HG02840 (cell line): ENCODE measurements around the gene NUTM2A.
"Not testable (repeated sequence)": the region's sequence is repeated elsewhere in the genome, so short reads cannot be mapped to it uniquely, and the experiment has no call there.

Experiments used
- ATAC-seq: cut with Tn5 transposase; IDR thresholded peaks from one replicate; pipeline ENCODE4 v1.9.1; 2021; ENCODE audit warnings: mild to moderate bottlenecking, moderate library complexity, moderate number of reproducible peaks; ENCODE audit not compliant: unreplicated experiment, low FRiP score

The NUTM2A gene, protein sequence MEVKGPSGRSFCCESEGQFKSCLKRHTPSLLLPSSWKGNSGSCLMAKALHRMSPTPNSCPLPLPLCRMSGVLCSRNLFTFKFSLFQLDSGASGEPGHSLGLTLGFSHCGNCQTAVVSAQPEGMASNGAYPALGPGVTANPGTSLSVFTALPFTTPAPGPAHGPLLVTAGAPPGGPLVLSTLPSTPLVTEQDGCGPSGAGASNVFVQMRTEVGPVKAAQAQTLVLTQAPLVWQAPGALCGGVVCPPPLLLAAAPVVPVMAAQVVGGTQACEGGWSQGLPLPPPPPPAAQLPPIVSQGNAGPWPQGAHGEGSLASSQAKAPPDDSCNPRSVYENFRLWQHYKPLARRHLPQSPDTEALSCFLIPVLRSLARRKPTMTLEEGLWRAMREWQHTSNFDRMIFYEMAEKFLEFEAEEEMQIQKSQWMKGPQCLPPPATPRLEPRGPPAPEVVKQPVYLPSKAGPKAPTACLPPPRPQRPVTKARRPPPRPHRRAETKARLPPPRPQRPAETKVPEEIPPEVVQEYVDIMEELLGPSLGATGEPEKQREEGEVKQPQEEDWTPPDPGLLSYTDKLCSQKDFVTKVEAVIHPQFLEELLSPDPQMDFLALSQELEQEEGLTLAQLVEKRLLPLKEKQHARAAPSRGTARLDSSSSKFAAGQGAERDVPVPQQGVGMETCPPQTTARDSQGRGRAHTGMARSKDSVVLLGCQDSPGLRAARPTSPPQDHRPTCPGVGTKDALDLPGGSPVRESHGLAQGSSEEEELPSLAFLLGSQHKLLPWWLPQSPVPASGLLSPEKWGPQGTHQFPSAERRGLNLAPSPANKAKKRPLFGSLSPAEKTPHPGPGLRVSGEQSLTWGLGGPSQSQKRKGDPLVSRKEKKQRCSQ

DNA sequence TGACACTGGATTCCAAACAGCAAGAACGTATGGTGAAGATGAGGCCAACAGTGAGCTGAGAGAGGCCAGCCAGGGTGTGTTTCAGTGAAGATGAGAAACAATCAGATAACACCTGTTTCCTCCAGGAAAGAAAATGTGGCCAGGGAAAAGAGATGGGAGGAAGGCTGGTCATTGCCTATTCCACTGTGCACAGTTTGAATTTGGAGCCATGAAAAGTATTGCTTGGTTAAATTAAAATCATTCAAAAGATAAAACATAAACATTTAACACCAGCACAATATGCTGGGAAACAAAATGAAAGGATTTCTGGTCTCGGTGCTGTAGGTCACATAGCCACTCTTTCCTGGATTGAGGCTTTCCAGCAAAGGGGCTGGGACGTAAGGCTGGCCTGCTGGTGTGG, at the start of gene NUTM2A:
NUTM2A (plus strand) TSS at position 301 of the 400 bp plus-strand sequence. CDS start 383 bp downstream, outside the sequence.
- ATAC-seq: not testable (repeated sequence)

DNA sequence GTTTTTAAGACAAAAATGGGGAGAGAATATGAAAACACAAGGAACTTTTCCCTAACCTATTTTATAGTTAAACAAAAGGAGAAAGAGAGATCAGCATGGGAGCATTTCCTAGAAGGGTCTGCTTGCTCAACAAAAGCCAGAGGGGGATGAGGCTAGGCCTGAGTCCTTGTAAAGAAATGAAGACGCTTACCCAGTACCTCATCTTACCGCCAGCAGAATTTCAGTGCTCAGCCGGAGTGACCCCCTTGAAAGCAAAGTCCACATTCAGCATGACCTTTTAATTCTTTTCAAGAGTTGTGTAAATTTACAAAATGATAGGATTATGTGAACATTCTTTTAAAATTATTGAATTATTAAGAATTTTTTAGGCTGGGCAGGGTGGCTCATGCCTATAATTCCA, 47.7 kb upstream of the NUTM2A start:
- not testable (repeated sequence) for ATAC-seq

DNA sequence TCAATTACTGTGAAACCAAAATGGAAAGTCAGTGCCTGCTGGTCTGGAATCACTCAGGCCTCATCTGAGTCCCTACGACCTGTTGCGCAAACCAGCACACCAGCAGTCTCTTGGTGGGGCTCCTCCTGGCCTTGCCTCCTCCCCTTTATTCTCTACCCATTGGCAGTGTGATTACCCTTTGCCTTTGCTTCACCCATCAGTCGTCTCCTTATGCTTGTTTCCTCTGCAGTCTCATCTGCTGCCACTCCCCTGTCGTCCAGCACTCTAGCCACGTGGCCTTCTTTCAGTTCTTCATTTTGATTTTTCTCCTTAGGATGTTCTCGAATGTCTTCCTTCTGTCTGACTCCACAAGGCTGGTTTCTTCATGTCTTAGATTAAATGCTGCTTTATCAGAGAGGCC, 40.8 kb upstream of the NUTM2A start:
- not testable (repeated sequence) for ATAC-seq

DNA sequence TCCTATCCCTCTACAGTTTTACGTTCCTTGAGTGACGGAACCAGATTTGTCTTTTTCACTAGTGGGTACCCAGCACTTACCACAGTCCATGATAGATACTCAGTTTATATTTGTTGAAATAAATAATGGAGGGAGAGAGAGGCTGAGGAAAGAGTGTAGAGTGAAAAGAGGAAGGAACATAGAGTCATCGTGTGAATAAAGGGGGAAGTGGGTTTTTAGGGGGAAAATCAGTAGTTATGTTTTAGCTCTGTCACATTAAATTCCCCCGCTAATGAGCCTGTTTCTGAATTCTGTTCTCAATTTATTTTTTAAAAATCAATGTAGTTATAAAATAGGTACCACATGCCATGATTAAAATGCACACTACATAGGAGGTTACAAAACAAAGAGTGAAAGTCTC, 39.2 kb upstream of the NUTM2A start:
- ATAC-seq: not testable (repeated sequence)

DNA sequence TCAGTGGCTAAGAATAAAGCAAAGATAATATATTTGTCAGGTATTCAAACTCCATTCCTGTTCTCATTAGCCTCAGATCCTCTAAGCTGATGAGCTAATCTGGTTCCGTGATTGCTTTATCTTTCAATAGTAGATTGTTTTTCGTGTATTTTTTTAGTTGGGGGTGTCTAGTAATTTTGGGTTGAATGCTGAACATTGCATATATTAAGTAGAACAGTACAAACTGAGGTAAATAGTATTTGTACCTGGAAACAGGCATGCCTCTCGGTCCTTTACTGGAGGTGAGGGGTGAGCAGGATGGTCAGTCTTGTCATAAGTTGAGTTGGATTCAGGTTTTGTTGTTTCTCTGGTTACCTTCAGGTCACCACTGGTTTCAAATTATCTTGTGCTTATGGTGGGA, 37.7 kb upstream of the NUTM2A start:
- not testable (repeated sequence) for ATAC-seq

DNA sequence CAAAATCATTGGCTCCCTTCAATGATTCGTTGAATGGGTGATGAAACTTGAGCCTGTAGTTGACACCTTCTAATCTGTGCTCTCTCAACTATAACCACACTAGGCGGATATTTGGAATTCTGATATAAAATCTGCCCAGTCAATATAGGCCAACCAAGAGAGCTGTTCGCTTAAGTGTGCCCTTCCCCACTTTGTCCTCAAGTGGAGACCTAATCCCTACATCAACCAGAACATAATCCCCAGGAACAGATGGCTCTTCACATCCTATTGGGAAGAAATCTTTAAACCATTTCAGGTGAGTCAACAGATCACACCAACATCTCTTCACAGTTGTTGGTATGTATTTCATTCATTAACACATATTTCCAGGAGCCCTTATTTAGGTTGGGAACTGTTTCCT, 33.4 kb upstream of the NUTM2A start:
- not testable (repeated sequence) for ATAC-seq

DNA sequence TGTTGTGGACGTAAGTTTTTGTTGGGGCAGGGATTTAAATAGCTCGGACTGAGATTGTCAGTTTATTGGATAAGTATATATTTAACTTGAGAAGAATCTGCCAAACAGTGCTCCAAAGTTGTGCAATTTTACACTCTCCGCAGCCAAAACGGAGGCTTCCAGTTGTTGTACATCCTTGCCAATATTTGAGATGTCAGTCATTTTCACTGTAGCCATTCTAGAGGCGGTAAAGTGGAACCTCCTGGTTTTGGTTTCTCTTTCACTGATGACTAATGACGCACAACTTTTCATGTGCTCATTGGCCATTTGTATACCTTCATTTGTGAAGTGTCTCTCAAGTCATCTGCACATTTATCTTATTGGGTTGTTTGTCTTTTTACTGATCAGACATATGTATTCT, 24.3 kb upstream of the NUTM2A start:
- not testable (repeated sequence) for ATAC-seq

DNA sequence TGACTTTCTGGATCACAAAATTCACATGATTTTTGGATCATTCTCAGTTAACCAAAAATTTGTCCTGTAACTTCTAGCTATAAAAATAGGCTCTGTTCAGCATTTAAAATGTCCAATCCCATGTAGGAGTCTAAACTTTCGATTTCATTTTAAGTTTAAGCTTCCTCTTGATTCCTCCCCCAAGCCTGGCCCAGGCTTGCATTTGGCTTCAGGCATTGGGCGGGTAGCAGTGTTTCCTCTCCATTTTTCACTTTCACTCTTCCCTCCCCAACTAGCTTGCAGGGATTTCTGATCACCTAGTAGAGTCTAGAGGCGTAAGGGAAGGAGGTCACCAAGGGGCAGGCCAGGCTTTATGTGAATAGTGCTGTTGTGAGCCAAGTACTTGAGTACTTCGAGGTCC, 20.4 kb upstream of the NUTM2A start:
- not testable (repeated sequence) for ATAC-seq

DNA sequence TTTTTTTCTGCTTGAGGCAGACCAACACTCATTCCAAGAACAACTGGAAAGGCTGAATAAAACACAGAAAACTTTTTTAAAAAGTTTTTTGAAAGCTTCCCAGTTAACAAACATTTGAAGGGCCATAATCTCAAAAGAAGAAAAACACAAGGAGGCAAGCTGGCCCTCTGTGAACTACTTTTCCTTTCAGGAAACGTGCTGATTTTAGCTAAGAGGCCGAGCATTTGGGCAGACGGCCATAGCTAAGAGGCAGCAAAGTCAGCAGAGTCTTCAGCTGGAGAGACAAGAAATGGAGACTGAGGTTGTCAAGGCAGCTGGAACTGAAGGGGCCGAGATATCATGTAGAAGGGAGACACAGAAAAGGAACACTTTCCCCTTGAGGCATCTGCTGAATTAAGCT, 18.3 kb upstream of the NUTM2A start:
- not testable (repeated sequence) for ATAC-seq

DNA sequence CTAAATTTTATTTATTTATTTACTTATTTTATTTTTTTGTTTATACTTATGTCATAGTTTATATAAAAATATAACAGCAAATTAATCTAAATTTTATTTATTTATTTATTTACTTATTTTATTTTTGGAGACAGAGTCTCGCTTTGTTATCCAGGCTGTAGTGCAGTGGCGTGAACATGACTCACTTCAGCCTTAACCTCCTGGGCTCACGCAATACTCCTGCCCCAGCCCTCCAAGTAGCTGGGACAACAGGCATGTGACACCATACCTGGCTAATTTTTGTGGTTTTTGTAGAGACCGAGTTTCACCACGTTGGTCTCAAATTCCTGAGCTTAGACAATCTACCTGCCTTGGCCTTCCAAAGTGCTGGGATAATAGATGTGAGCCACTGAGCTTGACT, 14.9 kb upstream of the NUTM2A start:
- ATAC-seq: not testable (repeated sequence)

DNA sequence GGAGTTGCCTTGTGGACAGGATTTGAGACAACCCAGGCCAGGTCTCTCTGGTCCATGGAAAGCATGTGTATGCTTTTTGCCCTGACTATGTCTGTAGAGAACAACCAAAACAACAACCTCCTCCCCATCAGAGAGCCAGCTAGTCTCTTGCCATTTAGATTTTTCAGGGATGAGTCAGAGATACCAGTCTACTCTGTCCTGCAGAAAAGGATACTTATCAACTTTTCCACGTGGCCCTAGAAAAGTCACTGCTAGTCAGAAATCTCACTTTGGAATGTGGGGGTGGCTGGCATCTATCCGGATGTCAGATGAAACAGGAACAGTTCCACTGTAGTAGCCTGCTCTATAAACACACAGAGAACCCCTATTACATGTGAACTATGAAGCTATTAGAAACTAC, 13.4 kb upstream of the NUTM2A start:
- ATAC-seq: not testable (repeated sequence)

DNA sequence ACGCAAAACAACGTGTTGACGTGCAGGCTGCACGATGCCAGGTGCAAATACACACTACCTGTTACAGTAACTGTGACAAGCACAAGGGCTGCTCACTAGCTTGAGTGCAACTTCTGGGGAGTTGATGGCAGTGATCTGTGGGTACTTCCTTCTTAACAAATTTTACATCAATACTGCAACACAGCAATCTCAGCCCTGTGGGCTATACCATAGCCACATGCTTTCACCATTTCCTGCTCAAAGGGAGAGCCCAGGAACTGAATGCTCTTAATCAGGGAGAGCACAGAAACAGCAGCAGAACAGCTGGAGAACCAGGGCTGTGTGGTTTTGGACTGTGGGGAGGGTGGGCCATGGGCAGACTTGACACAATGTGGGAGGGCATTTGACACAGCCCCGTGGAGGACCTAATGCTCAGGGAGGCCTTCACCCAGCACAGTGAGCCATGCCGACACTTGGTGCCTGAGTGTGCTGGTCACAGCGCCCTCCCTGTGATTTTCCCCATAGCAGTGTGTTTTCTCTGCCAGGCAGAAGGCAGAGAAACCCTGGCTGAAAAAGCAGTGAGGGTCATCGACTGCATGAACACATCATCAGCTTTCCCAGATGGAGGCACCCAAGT, 12.0 kb upstream of the NUTM2A start:
- ATAC-seq: not testable (repeated sequence)

DNA sequence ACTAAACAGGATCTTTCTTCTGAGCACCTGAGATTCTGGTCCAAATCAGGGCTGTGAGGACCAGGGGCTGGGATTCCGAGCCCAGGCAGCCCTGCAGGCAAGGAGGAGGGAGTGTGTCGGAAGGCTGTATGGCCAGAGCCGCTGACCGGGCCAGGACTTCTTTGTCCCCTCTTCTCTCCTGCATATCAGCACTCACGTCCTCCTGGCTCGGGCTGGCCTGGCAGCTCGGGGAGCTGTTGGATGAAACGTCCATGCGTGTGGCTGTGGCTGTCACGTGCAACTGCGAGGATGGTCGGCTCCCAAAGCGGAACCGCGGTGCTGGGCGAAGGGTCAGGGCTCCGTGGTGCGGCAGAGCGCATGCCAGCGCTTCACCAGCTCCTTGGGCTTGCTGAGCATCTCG, 11.4 kb upstream of the NUTM2A start:
- not testable (repeated sequence) for ATAC-seq

DNA sequence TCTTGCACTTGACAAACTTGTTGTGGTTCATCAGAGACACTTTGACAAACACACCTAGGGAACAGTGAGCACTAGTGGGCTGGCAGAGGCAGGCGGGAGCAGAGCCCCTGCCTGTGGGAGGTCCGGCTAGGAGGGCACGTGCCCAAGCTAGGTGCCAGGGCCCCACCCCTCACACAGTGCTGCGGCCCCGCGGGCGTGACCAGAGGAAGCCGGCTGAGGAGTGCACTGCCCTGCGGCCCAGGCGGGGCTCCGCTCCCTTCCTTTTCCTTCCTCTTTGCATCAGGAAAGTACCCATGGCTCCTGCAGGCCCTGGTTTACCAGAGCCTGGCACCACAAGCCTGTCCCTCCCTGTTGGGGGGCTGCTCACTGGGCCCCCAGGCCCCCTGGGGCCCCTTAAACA, 9.1 kb upstream of the NUTM2A start:
- not testable (repeated sequence) for ATAC-seq

DNA sequence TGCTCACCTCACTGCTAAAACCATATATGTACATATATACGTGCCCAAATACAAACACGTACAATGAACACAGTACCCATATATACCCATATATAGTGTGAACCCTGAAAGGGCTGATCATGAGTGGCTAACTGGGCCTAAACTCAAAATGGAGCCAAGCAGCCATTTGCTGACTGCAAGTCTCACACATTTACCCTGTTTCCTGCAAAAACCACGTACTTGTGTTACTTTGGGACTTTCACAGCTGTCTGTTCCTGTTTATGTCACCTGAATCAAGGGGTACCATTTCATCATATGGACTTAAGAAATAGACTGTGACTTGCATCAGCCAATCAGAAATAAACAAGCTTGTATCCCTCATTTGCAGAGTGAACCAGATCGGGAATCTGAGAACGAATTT, 5.9 kb upstream of the NUTM2A start:
- not testable (repeated sequence) for ATAC-seq

DNA sequence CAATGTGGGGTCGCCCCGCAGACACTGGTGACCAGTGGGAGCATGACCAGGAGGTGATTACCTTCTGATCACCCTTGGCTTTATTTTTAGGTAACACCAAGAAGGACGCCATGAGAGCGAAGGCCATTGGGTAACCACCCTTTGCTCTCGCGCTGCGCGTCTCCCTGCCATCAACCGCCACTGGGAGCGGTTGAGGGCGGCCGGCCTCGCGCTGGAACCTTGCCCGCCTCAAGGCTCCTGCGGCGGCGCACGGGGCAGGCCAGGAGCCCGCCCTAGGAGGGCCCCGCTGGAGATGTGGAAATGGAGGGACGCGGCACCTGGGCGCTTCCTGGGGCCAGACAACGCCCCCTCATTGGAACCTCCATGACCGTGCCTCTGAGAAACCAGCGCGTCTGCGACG, 2.5 kb upstream of the NUTM2A start:
- ATAC-seq: not testable (repeated sequence)

DNA sequence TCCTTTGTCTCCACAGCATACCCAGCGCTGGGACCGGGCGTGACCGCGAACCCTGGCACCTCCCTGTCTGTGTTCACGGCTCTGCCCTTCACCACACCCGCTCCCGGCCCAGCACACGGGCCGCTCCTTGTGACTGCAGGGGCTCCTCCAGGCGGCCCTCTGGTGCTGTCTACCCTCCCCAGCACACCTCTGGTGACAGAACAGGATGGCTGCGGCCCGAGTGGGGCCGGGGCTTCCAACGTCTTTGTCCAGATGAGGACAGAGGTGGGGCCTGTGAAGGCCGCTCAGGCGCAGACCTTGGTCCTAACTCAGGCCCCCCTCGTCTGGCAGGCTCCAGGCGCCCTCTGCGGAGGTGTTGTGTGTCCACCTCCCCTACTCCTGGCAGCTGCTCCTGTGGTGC, 3.0 kb downstream of the NUTM2A start:
- not testable (repeated sequence) for ATAC-seq

DNA sequence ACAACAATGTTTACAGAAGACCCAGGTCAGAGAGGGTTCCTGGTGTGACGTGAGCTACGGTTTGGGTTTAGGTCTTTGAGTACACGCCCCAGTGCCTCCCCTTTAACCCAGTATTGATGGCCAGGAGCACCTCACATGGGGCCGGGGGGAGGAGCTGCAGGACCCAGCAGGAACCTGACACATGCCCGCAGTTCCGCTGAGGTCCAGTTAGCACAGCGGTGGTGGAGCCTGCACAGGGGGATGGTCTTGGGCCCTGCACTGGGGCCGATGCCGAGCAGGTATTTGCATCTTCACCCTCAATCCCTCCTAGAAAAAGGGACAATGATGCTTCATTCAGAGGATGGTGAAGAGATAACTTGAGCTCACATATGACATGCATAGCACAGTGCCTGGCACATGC, 4.0 kb downstream of the NUTM2A start:
- ATAC-seq: not testable (repeated sequence)

DNA sequence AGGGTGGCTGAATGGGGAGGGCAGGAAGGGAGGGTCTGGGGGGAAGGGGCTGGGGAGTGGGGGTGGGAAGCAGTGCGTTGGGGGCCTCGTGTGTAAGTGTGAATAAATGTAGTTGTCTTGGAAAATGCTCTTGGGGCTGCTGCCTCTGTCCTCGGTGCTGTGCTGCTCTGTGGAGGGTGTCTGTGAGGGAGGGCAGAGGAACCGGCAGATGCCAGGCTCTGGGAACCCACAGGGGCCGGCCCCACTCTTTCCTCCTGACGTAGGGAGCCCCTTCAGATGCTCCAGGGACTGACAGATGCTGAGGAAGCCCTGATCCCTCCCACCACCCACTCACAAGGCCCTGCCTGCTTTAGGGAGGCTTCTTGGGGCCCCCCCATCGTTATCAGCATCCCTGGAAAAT, 9.6 kb downstream of the NUTM2A start:
- not testable (repeated sequence) for ATAC-seq

DNA sequence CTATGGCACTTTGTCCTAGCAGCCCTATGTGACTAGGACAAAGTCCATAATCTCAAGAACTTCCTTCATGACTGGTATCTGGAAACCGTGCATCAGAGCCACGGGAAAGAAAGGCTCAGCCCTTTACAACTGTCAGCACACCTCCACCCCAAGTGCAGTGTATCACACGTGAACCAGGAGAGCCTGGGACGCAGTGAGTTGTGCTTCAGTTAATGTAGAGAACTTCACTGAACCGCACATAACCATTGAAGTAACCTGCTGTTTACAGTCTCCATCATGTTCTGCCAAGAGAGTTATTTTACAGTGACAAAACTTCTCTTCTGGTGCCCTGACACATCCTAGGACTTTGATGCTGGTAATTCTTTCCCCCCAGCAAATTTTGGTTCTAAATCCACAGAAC, 12.0 kb downstream of the NUTM2A start:
- not testable (repeated sequence) for ATAC-seq

DNA sequence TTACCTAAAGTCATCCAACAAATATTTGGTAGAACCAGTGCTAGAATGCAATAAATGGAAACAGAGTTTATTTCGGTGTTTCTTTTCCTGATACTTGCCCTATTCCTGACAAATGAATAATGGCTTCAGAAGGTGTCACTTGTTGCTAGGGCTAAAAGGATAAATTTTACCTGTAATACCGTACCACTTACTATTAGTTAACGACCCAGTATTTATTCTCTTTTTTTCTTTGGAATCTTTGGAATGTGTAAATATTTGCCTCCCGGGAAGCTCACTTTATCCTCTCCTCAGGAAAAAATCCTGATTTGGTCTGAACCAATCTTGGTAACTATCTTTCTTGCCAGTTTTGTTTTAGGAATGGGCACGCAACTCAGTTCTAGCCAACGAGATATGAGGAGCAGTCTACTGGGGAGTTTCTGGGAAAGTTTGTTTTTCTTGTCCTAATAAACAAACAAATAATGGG, 14.1 kb downstream of the NUTM2A start:
- ATAC-seq: not testable (repeated sequence)
